ENCODE results near the gene AGPAT2.

The AGPAT2 gene

GRCh38 chr9:136724772-136725171, 37.5 kb upstream of the AGPAT2 start:
- no peak overlapping the region for H3K27ac Mint-ChIP-seq
- no peak for DNase-seq
- CTCF ChIA-PET: no interaction called here
- no peaks in the 10 kb centered on the region for H3K9me3 Mint-ChIP-seq
- no peak overlapping the region for H3K4me3 Mint-ChIP-seq
- H3K27me3 Mint-ChIP-seq: peaks cover 5% of the 10 kb centered on the region
- H3K36me3 Mint-ChIP-seq: peaks cover 34% of the 10 kb centered on the region
- peaks cover 32% of the 10 kb centered on the region for H3K4me1 Mint-ChIP-seq

DNA sequence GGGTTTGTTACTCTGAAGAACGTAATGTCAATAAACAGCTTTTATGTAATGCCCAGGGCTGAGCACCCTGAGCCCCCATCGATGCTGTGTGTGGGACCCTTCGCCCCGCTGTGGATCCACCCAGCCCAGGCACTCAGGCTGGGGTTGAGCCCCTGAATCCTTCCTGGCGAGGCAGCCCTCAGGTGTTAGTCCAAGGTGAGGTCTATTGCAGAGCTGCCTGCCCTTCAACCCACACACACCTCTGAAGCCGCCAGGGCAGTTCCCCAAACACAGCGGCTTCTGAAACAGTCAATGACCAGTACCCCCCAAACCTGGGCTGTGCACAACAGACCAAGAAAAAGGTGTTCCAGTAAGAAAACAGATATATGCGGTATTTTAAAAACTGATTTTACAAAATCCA, 36.7 kb upstream of the AGPAT2 start:
- Mint-ChIP-seq H3K36me3 (peaks cover 34% of the 10 kb centered on the region), H3K4me3 (no peak overlapping the region), H3K4me1 (peaks cover 26% of the 10 kb centered on the region), H3K27me3 (peaks cover 5% of the 10 kb centered on the region), H3K27ac (no peak overlapping the region), H3K9me3 (no peaks in the 10 kb centered on the region)
- DNase-seq: no peak
- CTCF ChIA-PET: no interaction called here

GRCh38 chr9:136723362-136723976, 36.2 kb upstream of the AGPAT2 start:
- H3K4me3 Mint-ChIP-seq: no peak overlapping the region

DNA sequence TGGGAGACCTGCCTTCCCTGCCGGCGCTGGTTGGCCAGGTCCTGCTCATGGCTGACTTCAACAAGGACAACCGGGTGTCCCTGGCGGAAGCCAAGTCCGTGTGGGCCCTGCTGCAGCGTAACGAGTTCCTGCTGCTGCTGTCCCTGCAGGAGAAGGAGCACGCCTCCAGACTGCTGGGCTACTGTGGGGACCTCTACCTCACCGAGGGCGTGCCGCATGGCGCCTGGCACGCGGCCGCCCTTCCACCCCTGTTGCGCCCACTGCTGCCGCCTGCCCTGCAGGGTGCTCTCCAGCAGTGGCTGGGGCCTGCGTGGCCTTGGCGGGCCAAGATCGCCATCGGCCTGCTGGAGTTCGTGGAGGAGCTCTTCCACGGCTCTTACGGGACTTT, 35.7 kb upstream of the AGPAT2 start:
- Mint-ChIP-seq H3K27ac (no peak overlapping the region), H3K27me3 (peaks cover 8% of the 10 kb centered on the region), H3K9me3 (no peaks in the 10 kb centered on the region), H3K4me3 (no peak overlapping the region), H3K4me1 (peaks cover 26% of the 10 kb centered on the region), H3K36me3 (peaks cover 34% of the 10 kb centered on the region)
- no peak for DNase-seq
- CTCF ChIA-PET: no interaction called here

More at GRCh38 chr9:136723362-136723976, 36.2 kb upstream of the AGPAT2 start:
- no peaks in the 10 kb centered on the region for H3K9me3 Mint-ChIP-seq
- peaks cover 7% of the 10 kb centered on the region for H3K27me3 Mint-ChIP-seq
- H3K4me1 Mint-ChIP-seq: peaks cover 26% of the 10 kb centered on the region
- peaks cover 34% of the 10 kb centered on the region for H3K36me3 Mint-ChIP-seq
- CTCF ChIA-PET: no interaction called here
- DNase-seq: no peak
- H3K27ac Mint-ChIP-seq: no peak overlapping the region

DNA sequence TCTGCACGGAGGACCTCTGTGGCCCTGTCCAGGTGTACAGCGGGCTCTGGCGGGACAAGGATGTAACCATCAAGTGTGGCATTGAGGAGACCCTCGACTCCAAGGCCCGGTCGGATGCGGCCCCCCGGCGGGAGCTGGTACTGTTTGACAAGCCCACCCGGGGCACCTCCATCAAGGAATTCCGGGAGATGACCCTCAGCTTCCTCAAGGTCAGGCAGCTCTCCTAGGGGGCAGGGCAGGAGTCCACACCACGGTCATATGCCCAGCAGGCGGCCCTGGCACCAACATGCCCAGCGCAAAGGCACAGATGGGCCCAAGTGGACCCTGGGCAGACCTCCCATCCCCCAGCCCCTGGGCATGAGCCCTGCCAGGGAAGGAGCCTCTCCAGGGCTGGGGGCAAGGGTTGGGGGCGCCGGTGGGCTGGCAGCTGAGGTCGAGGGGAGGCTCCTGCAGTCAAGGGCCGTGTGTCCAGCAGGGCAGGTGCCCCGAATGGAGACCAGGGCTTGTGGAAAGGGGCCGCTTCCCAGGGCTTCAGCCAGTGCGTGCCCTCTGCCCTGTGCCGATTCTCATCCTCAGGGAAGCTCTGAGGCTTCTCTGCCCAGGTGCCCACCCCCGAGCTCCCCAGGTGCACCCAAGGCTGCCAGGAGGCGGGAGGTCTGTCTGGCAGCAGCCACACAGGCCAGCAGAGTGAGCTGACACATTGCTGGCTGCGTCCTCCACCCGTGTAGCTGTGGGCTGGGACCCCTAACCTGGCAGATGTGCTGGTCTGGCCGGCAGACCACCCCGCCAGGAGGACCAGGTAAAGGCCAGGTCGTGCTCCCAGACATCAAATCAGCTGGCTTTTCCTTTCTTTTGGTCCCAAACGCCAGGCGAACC, 35.1 kb upstream of the AGPAT2 start:
- H3K27ac Mint-ChIP-seq: no peak overlapping the region
- H3K4me1 Mint-ChIP-seq: peaks cover 26% of the 10 kb centered on the region
- DNase-seq: no peak
- H3K27me3 Mint-ChIP-seq: peaks cover 5% of the 10 kb centered on the region
- H3K4me3 Mint-ChIP-seq: no peak overlapping the region
- H3K36me3 Mint-ChIP-seq: peaks cover 32% of the 10 kb centered on the region
- H3K9me3 Mint-ChIP-seq: no peaks in the 10 kb centered on the region
- CTCF ChIA-PET: no interaction called here

GRCh38 chr9:136721339-136722092, 34.3 kb upstream of the AGPAT2 start:
- Mint-ChIP-seq H3K27ac (no peak overlapping the region), H3K4me3 (no peak overlapping the region), H3K36me3 (peaks cover 27% of the 10 kb centered on the region), H3K9me3 (no peaks in the 10 kb centered on the region), H3K4me1 (peaks cover 22% of the 10 kb centered on the region), H3K27me3 (peaks cover 3% of the 10 kb centered on the region)
- no peak for DNase-seq
- CTCF ChIA-PET: no interaction called here

DNA sequence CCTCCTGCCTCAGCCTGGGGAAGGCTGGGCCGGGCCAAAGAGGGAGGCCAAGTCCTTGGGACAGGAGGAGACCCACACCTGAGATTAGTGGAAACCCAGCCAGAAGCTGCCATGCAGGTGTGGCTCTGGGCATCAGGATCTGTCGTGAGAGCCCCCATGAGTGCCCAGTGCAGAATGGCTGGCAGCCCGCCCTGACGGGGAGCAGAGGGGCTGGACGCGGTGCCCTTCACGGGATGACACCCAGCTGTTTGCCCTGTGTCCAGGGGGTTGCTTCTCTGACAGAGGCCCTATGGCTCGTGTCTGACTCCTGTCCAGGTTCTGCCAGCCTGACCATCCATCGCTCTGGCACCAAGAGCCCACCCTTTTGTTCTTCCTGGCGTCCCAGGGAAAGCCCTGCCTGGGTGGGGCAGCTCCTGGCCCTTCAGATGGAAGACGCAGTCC, 33.7 kb upstream of the AGPAT2 start:
- Mint-ChIP-seq H3K4me1 (peaks cover 16% of the 10 kb centered on the region), H3K36me3 (peaks cover 22% of the 10 kb centered on the region), H3K4me3 (no peak overlapping the region), H3K27ac (no peak overlapping the region), H3K27me3 (peaks cover 7% of the 10 kb centered on the region), H3K9me3 (no peaks in the 10 kb centered on the region)
- CTCF ChIA-PET: interaction anchor here (3.4 kb wide), 1 partner anchor 7 kb away, joined by 13 read pairs; no protein-coding TSS in a partner anchor
- no peak for DNase-seq

DNA sequence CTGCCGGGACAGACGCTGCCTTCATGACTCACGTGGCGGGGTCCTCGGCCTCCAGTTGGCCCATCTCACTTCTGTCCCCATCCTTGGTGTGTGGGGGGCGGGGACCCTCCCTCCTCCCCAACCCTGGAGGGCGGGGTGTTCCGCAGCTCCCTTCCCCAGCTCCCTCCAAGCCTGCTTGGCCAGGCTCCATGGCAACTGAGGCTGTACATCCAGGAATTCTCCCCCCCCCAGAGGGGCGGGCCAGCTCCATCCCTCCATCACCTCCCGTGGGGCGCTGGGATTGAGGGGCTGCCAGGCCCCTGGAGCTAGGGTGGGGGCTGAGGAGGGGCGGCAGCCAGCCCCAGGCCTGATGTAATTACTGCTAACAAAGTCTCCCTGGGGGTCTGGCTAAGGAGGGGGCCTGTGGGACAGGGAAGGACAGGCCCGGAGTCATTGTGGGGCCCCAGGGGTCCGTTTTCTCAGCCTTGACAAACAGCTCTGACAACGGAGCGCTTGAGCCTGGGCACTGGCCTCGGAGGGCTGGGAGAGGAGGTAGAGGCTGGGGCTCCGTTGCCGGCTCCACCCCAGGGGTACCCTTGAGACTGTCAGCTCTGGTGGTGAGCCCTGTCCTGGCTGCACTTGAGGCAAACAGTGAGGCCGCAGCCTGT, 33.1 kb upstream of the AGPAT2 start:
- Mint-ChIP-seq H3K27ac (no peak overlapping the region), H3K9me3 (no peaks in the 10 kb centered on the region), H3K36me3 (peaks cover 17% of the 10 kb centered on the region), H3K27me3 (peaks cover 12% of the 10 kb centered on the region), H3K4me3 (no peak overlapping the region), H3K4me1 (peaks cover 10% of the 10 kb centered on the region)
- no peak for DNase-seq
- CTCF ChIA-PET: interaction anchor here (3.4 kb wide), 1 partner anchor 8 kb away, joined by 13 read pairs; no protein-coding TSS in a partner anchor

DNA sequence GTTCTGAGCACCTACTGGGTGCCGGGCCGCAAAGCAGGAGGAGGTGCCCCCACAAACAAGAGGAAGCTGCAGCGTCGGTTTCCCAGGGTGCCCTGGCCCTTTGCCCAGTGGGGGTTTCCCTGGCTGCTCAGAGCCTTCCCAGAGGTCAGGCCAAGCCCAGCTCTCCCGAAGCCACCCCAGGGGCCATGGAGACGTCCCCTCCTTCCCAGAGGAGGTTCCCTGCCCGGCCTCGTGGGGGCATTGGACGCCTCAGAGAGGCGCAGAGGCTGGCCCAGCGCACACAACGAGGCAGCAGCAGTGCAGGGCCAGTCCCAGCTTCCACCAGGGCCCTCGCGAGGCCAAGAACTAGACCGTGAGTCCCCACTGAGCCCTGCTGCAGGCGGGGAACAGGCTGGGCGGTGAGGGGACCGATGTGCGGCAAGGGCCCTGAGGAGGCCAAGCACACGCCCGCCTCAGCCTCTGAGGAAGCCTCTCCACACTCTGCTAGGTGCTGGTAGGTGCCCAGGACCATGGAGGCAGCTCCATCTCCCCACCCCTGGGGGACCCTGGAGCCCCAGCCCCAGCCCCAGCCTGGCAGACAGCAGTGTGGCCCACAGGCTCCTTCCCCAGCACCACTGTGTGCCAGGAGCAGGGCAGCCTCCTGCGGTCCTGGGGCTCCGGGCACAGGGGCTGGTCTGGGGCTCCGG, 32.1 kb upstream of the AGPAT2 start:
- peaks cover 23% of the 10 kb centered on the region for H3K27me3 Mint-ChIP-seq
- CTCF ChIA-PET: interaction anchor here (0.9 to 3.4 kb wide), 2 partner anchors 9 to 231 kb away, joined by 3 to 13 read pairs; no protein-coding TSS in a partner anchor
- peaks cover 5% of the 10 kb centered on the region for H3K4me1 Mint-ChIP-seq
- H3K9me3 Mint-ChIP-seq: no peaks in the 10 kb centered on the region
- H3K36me3 Mint-ChIP-seq: peaks cover 11% of the 10 kb centered on the region
- H3K27ac Mint-ChIP-seq: no peak overlapping the region
- no peak overlapping the region for H3K4me3 Mint-ChIP-seq
- DNase-seq: no peak

DNA sequence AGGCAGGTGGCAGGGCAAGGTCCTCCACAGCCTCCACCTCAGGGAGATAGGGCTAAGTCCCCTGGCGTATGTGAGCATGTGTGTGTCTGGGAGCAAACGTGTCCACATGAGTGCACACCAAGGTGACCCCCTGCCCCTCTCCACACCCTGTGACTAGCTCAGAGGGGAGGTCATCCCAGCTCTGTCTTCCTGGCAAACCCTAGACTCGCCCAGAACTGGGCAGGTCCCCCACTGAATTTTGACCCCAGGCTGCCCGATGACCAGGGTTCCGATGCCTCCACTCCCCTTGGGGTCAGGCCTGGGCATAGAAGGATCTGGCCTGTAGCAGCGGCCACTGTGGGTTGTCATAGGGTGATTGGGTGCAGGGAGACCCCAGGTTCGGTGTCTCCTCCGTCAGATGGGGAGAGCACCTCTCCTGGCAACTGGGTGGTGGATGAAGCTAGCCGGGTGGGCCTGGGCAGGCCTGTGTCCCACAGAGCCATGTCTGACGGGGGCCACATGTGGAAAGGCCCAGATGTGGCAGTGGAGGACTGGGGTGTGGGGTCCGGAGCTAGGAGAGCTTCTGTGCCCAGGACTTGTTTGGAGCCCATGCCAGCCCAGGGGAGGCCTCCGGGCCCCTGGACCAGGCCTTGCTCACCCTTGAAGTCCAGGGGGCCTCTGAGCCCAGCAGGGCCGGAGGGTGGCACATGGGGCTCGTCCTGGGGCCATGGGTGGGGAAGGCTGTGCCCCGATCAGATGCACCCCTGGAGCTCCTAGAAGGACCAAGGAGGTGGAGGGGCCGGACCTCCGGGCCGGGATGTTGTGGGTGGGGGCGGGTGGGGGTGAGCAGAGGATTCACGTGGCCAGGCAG, 31.3 kb upstream of the AGPAT2 start:
- Mint-ChIP-seq H3K4me3 (no peak overlapping the region), H3K9me3 (no peaks in the 10 kb centered on the region), H3K27ac (no peak overlapping the region), H3K27me3 (peaks cover 30% of the 10 kb centered on the region), H3K4me1 (peaks cover under 1% of the 10 kb centered on the region), H3K36me3 (peaks cover 4% of the 10 kb centered on the region)
- DNase-seq: no peak
- CTCF ChIA-PET: interaction anchor here (0.9 to 3.4 kb wide), 2 partner anchors 10 to 231 kb away, joined by 3 to 13 read pairs; no protein-coding TSS in a partner anchor

- DNase-seq: no peak
- no peaks in the 10 kb centered on the region for H3K4me1 Mint-ChIP-seq
- peaks cover 41% of the 10 kb centered on the region for H3K27me3 Mint-ChIP-seq
- CTCF ChIA-PET: interaction anchor here (3.4 kb wide), 1 partner anchor 11 kb away, joined by 13 read pairs; no protein-coding TSS in a partner anchor
- H3K4me3 Mint-ChIP-seq: no peak overlapping the region
- no peak overlapping the region for H3K27ac Mint-ChIP-seq
- H3K36me3 Mint-ChIP-seq: peaks cover 3% of the 10 kb centered on the region
- no peaks in the 10 kb centered on the region for H3K9me3 Mint-ChIP-seq
Measured at GRCh38 chr9:136717399-136717798, 30.1 kb upstream of the AGPAT2 start.

DNA sequence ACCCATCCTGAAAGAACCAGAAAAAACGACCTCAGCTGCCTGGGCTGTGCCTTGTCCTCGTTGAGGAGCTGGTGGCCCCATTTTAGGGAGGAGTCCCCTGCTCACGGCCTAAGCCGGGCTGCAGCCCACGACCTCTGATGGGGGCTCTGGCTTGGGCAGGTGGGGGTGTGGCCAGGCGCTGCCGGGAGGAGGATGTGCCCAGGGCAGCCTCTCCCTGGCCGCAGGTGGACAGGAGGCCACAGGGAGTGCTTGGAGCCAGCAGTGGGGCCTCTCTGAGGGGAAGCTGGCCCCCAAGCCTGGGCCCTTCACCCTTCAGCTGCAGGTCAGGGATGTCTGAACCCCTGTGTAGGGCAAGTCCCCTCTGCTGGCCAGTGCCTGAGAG, 27.6 kb upstream of the AGPAT2 start:
- Mint-ChIP-seq H3K9me3 (no peaks in the 10 kb centered on the region), H3K4me1 (peaks cover 4% of the 10 kb centered on the region), H3K4me3 (no peak overlapping the region), H3K27ac (no peak overlapping the region), H3K36me3 (no peaks in the 10 kb centered on the region), H3K27me3 (peaks cover 62% of the 10 kb centered on the region)
- DNase-seq: no peak
- CTCF ChIA-PET: interaction anchor here (1.1 to 1.7 kb wide), 2 partner anchors 12 to 15 kb away, joined by 4 to 5 read pairs; no protein-coding TSS in a partner anchor

Data from activated naive CD4-positive, alpha-beta T cell treated with anti-CD3 and anti-CD28 coated beads, Interleukin-2, amount 10 ng/mL, durations not matched to agents 7 days and 5 days (primary cell).